Central memory CD4-positive, alpha-beta T cell (primary cell): ENCODE results near the gene BCAP31.

Experiments
- DNase-seq: peaks from one replicate; pipeline ENCODE4 v3.0.0; 2022
- total RNA-seq, 3 experiments: gene quantifications; one replicate each; lab custom pipeline; 2026; lab: John Stamatoyannopoulos, UW

BCAP31 gene
- 40.7 to 113 (median 90.9) reads per million in 3 experiments for total RNA-seq

GRCh38 chrX:153724252-153725038 lies at the start of gene BCAP31, which contains the start of gene ABCD1:
TSS of gene BCAP31 (minus strand) at chrX:153724387. CDS start at chrX:153723244, 1,143 bp downstream.
TSS of gene ABCD1 (plus strand) at chrX:153724856. CDS start at chrX:153725267, 411 bp downstream.
- peak; percentile 89 for DNase-seq

GRCh38 chrX:153773218-153773611 lies 49.0 kb upstream of the BCAP31 start:
- no peak for DNase-seq

- DNase-seq: no peak
Observed at GRCh38 chrX:153772316-153773217, 48.4 kb upstream of the BCAP31 start.

- no peak for DNase-seq
Observed at GRCh38 chrX:153771415-153772315, 47.5 kb upstream of the BCAP31 start.

GRCh38 chrX:153770601-153771414 lies 46.6 kb upstream of the BCAP31 start:
- DNase-seq: no peak

- no peak for DNase-seq
Observed at GRCh38 chrX:153769865-153770600, 45.8 kb upstream of the BCAP31 start.

- DNase-seq: no peak
Observed at GRCh38 chrX:153769158-153769864, 45.1 kb upstream of the BCAP31 start.

- no peak for DNase-seq
Observed at GRCh38 chrX:153768311-153769157, 44.3 kb upstream of the BCAP31 start.

- DNase-seq: no peak
Observed at GRCh38 chrX:153767674-153768055, 43.5 kb upstream of the BCAP31 start.

GRCh38 chrX:153766871-153767673 lies 42.9 kb upstream of the BCAP31 start:
- DNase-seq: no peak

- DNase-seq: no peak
Observed at GRCh38 chrX:153766098-153766817, 42.1 kb upstream of the BCAP31 start.

- DNase-seq: no peak
Observed at GRCh38 chrX:153765138-153766079, 41.2 kb upstream of the BCAP31 start.

- DNase-seq: no peak
Observed at GRCh38 chrX:153764786-153765137, 40.6 kb upstream of the BCAP31 start.

- peak; percentile 65 for DNase-seq
Observed at GRCh38 chrX:153763989-153764755, 40.0 kb upstream of the BCAP31 start, which contains the start of gene PLXNB3. TSS of gene PLXNB3 (plus strand) at chrX:153764249. CDS start at chrX:153765536, 1,287 bp downstream.

- DNase-seq: no peak
Observed at GRCh38 chrX:153763298-153763932, 39.2 kb upstream of the BCAP31 start.
